Mammary epithelial cell (primary cell): ENCODE data around the gene GABRG3.

Source experiments
- EZH2 ChIP-seq: IDR thresholded peaks from 2 replicates; pipeline ENCODE4 v1.6.1; 2012; ENCODE audit warnings: low read length, inconsistent platforms, borderline replicate concordance
- TF ChIP-seq, protein P1 (sequence below), 2 donors: IDR thresholded peaks in 1 of 2; conservative IDR thresholded peaks in 1 of 2; 2 replicates each; pipeline ENCODE4 v1.5.1; 2011 to 2012; ENCODE audit warnings: inconsistent platforms in 2 of 2, low read length in 2 of 2, mild to moderate bottlenecking in 2 of 2, control low read depth in 1 of 2, low read depth in 1 of 2; ENCODE audit not compliant: insufficient read depth in 1 of 2; ENCODE audit errors: extremely low read depth in 1 of 2

- TF ChIP-seq, protein P1, sequence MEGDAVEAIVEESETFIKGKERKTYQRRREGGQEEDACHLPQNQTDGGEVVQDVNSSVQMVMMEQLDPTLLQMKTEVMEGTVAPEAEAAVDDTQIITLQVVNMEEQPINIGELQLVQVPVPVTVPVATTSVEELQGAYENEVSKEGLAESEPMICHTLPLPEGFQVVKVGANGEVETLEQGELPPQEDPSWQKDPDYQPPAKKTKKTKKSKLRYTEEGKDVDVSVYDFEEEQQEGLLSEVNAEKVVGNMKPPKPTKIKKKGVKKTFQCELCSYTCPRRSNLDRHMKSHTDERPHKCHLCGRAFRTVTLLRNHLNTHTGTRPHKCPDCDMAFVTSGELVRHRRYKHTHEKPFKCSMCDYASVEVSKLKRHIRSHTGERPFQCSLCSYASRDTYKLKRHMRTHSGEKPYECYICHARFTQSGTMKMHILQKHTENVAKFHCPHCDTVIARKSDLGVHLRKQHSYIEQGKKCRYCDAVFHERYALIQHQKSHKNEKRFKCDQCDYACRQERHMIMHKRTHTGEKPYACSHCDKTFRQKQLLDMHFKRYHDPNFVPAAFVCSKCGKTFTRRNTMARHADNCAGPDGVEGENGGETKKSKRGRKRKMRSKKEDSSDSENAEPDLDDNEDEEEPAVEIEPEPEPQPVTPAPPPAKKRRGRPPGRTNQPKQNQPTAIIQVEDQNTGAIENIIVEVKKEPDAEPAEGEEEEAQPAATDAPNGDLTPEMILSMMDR (conservative IDR thresholded peaks at IDR 0.05 in 1 of 2, IDR thresholded peaks at IDR 0.05 in 1 of 2; ENCODE audit: extremely low read depth in 1 of 2, insufficient read depth in 1 of 2, low read depth in 1 of 2, low read length in 2 of 2): no peak
- no peak for TF ChIP-seq EZH2
Measured at GRCh38 chr15:27570746-27571145, 599.8 kb downstream of the GABRG3 start.
